Mesenchymal stem cell (in vitro differentiated cells and primary cell): Measurements from ENCODE around the gene ABI3BP.

ENCODE experiments used
- DNase-seq: peaks from one replicate; pipeline ENCODE4 v3.0.0-alpha.2; 2013
- H2AFZ ChIP-seq: one replicate; pipeline ENCODE4 v1.6.1; 2013; ENCODE audit warnings: low read depth, mild to moderate bottlenecking, control low read depth, inconsistent platforms, low read length, moderate library complexity
- H2AK5ac ChIP-seq: 2 replicates; pipeline ENCODE4 v1.6.1; 2013; ENCODE audit warnings: low read length, moderate library complexity, mild to moderate bottlenecking, inconsistent platforms; ENCODE audit not compliant: severe bottlenecking
- H2BK120ac ChIP-seq: one replicate; pipeline ENCODE4 v1.6.1; 2013; ENCODE audit warnings: low read depth, mild to moderate bottlenecking, inconsistent platforms, low read length, moderate library complexity
- H2BK12ac ChIP-seq, 2 experiments: one replicate each; pipeline ENCODE4 v1.6.1; 2013; ENCODE audit warnings: inconsistent platforms in 2 of 2, low read length in 2 of 2, mild to moderate bottlenecking in 2 of 2, moderate library complexity in 2 of 2, control low read depth in 1 of 2
- H2BK15ac ChIP-seq: one replicate; pipeline ENCODE4 v1.6.1; 2013; ENCODE audit warnings: mild to moderate bottlenecking, low read depth, inconsistent platforms; ENCODE audit not compliant: poor library complexity, severe bottlenecking
- H2BK5ac ChIP-seq: 2 replicates; pipeline ENCODE4 v1.6.1; 2013; ENCODE audit warnings: low read depth, mild to moderate bottlenecking, low read length, control low read depth, inconsistent platforms; ENCODE audit not compliant: poor library complexity, severe bottlenecking
- H3K14ac ChIP-seq, 2 experiments: one replicate each; pipeline ENCODE4 v1.6.1; 2013; ENCODE audit warnings: inconsistent platforms in 2 of 2, low read length in 2 of 2, control low read depth in 1 of 2, mild to moderate bottlenecking in 1 of 2, moderate library complexity in 1 of 2
- H3K18ac ChIP-seq, 2 experiments: one replicate each; pipeline ENCODE4 v1.6.1; 2013; ENCODE audit warnings: inconsistent platforms in 2 of 2, low read length in 2 of 2, control low read depth in 1 of 2, low read depth in 1 of 2, mild to moderate bottlenecking in 1 of 2
- H3K23ac ChIP-seq, 2 experiments: one replicate each; pipeline ENCODE4 v1.6.1; 2013; ENCODE audit warnings: inconsistent platforms in 2 of 2, low read length in 2 of 2, mild to moderate bottlenecking in 2 of 2, moderate library complexity in 2 of 2, control low read depth in 1 of 2
- H3K27ac ChIP-seq: 2 replicates; pipeline ENCODE4 v1.5.1; 2013; ENCODE audit warnings: mild to moderate bottlenecking, moderate library complexity, low read length, control low read depth, inconsistent platforms; ENCODE audit not compliant: poor library complexity, severe bottlenecking
- H3K27me3 ChIP-seq, 2 experiments: 2 replicates each; pipeline versions ENCODE4 v1.6.1 to v1.7.0; 2013; ENCODE audit warnings: low read length in 2 of 2, mild to moderate bottlenecking in 2 of 2, moderate library complexity in 2 of 2, control low read depth in 1 of 2, inconsistent platforms in 1 of 2; ENCODE audit not compliant: control insufficient read depth in 1 of 2, insufficient read depth in 1 of 2
- H3K36me3 ChIP-seq, 2 experiments: 2 replicates each; pipeline versions ENCODE4 v1.6.1 to v1.7.0; 2013; ENCODE audit warnings: low read length in 2 of 2, control low read depth in 1 of 2, inconsistent platforms in 1 of 2, low read depth in 1 of 2, mild to moderate bottlenecking in 1 of 2; ENCODE audit not compliant: insufficient read depth in 2 of 2, control insufficient read depth in 1 of 2
- H3K4ac ChIP-seq, 2 experiments: one replicate each; pipeline ENCODE4 v1.6.1; 2013; ENCODE audit warnings: inconsistent platforms in 2 of 2, low read length in 2 of 2, mild to moderate bottlenecking in 2 of 2, moderate library complexity in 2 of 2, control low read depth in 1 of 2, low read depth in 1 of 2
- H3K4me1 ChIP-seq: 2 replicates; pipeline ENCODE4 v1.6.1; 2013; ENCODE audit warnings: low read depth, low read length, control low read depth; ENCODE audit not compliant: control insufficient read depth, insufficient read depth
- H3K4me2 ChIP-seq: 2 replicates; pipeline ENCODE4 v1.6.1; 2013; ENCODE audit warnings: low read length, mild to moderate bottlenecking, inconsistent platforms; ENCODE audit not compliant: poor library complexity, severe bottlenecking
- H3K4me3 ChIP-seq, 2 experiments: 2 replicates each; pipeline versions ENCODE4 v1.5.1 to v1.7.0; 2013; ENCODE audit warnings: low read length in 2 of 2, mild to moderate bottlenecking in 2 of 2, control low read depth in 1 of 2, low read depth in 1 of 2; ENCODE audit not compliant: insufficient read depth in 1 of 2
- H3K79me1 ChIP-seq: replicated peaks from 2 replicates; pipeline ENCODE4 v1.6.1; 2013; ENCODE audit warnings: mild to moderate bottlenecking, control low read depth, low read length, inconsistent platforms; ENCODE audit not compliant: poor library complexity, severe bottlenecking
- H3K9ac ChIP-seq: 2 replicates; pipeline ENCODE4 v1.7.0; 2013; ENCODE audit warnings: mild to moderate bottlenecking, low read length, moderate library complexity
- H3K9me3 ChIP-seq: 2 replicates; pipeline ENCODE4 v1.7.0; 2013; ENCODE audit warnings: mild to moderate bottlenecking, low read length; ENCODE audit not compliant: control insufficient read depth
- H4K8ac ChIP-seq: one replicate; pipeline ENCODE4 v1.6.1; 2013; ENCODE audit warnings: inconsistent platforms, mild to moderate bottlenecking, low read length, moderate library complexity
- H4K91ac ChIP-seq: one replicate; pipeline ENCODE4 v1.6.1; 2013; ENCODE audit warnings: mild to moderate bottlenecking, low read length, inconsistent platforms
- WGBS: methylation state at CpG from one replicate; pipeline ENCODE4 v1.1.7; 2013; ENCODE audit warnings: mixed read lengths; 5-methylcytosine and 5-hydroxymethylcytosine counted together

Gene ABI3BP

DNA sequence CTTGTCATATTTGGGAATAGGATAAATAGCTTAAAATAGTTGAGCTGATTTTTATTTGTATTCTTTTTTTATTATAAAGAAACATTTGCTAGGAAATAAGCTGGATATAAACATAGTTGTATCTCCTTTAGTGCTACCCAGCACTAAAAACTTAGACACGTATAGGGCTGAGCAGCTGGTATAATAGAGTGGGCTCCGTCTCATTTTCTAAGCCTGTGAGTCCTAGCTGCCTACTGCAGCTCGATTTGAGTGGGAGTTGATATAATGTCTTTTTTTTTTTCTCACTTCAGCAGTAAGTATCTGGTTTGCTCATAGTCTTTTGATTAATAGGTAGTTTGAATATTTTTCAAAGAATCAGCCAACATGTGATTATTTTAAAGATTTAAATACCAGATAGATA, 249.7 kb downstream of the ABI3BP start:
- Histone ChIP-seq H2BK5ac (no peak overlapping the region), H2BK15ac (no peak overlapping the region), H3K4ac (no peak overlapping the region), H3K4me2 (no peak overlapping the region), H3K9me3 (no peaks in the 10 kb centered on the region), H3K9ac (no peak overlapping the region), H3K36me3 (peaks cover 11 to 99% of the 10 kb centered on the region in 2 experiments), H3K4me3 (no peak overlapping the region), H3K14ac (no peak overlapping the region), H2BK12ac (no peak overlapping the region), H3K18ac (no peak overlapping the region), H3K27me3 (no peaks in the 10 kb centered on the region), H3K4me1 (peaks cover 3% of the 10 kb centered on the region), H4K8ac (no peak overlapping the region), H3K79me1 (peaks cover 13% of the 10 kb centered on the region), H4K91ac (no peak overlapping the region), H2AK5ac (no peak overlapping the region), H3K23ac (no peak overlapping the region), H3K27ac (no peak overlapping the region), H2BK120ac (no peak overlapping the region), H2AFZ (no peak overlapping the region)
- DNase-seq, result no peak
- WGBS, result 100% methylated on average over 3 of the region's 3 CpGs

- no peak overlapping the region for H4K91ac ChIP-seq
- H3K9ac ChIP-seq, result no peak overlapping the region
- H3K4me1 ChIP-seq, result peaks cover 1% of the 10 kb centered on the region
- no peak overlapping the region for H2BK15ac ChIP-seq
- no peaks in the 10 kb centered on the region for H3K9me3 ChIP-seq
- no peak overlapping the region for H3K27ac ChIP-seq
- no peak overlapping the region for H2BK120ac ChIP-seq
- H3K14ac ChIP-seq, result no peak overlapping the region
- no peak overlapping the region for H3K4me2 ChIP-seq
- no peak overlapping the region for H3K4me3 ChIP-seq
- no peak overlapping the region for H2AK5ac ChIP-seq
- H4K8ac ChIP-seq, result no peak overlapping the region
- H3K18ac ChIP-seq, result no peak overlapping the region
- H3K79me1 ChIP-seq, result peaks cover 9% of the 10 kb centered on the region
- peaks cover 13 to 99% of the 10 kb centered on the region in 2 experiments for H3K36me3 ChIP-seq
- WGBS, result 97% methylated on average over 1 of the region's 1 CpG
- DNase-seq, result no peak
- H3K27me3 ChIP-seq, result no peaks in the 10 kb centered on the region
- H2AFZ ChIP-seq, result no peak overlapping the region
- no peak overlapping the region for H2BK5ac ChIP-seq
- H3K23ac ChIP-seq, result no peak overlapping the region
- no peak overlapping the region for H3K4ac ChIP-seq
- no peak overlapping the region for H2BK12ac ChIP-seq
Observed at GRCh38 chr3:100740207-100740606, 253.0 kb downstream of the ABI3BP start.

GRCh38 chr3:100737334-100737733, 255.9 kb downstream of the ABI3BP start:
- H3K9me3 ChIP-seq, result no peaks in the 10 kb centered on the region
- no peak overlapping the region for H2AK5ac ChIP-seq
- no peak overlapping the region for H2BK12ac ChIP-seq
- peaks cover 9 to 99% of the 10 kb centered on the region in 2 experiments for H3K36me3 ChIP-seq
- H2BK15ac ChIP-seq, result no peak overlapping the region
- H3K14ac ChIP-seq, result no peak overlapping the region
- H3K79me1 ChIP-seq, result peaks cover 8% of the 10 kb centered on the region
- DNase-seq, result peak; percentile 28
- H3K4ac ChIP-seq, result no peak overlapping the region
- no peak overlapping the region for H3K4me3 ChIP-seq
- no peak overlapping the region for H3K23ac ChIP-seq
- no peak overlapping the region for H4K8ac ChIP-seq
- no peak overlapping the region for H2BK120ac ChIP-seq
- no peaks in the 10 kb centered on the region for H3K27me3 ChIP-seq
- WGBS, result no CpG with 5 or more reads among the region's 2 CpGs
- H4K91ac ChIP-seq, result no peak overlapping the region
- H2BK5ac ChIP-seq, result no peak overlapping the region
- no peak overlapping the region for H3K27ac ChIP-seq
- H2AFZ ChIP-seq, result no peak overlapping the region
- H3K18ac ChIP-seq, result no peak overlapping the region
- no peak overlapping the region for H3K4me2 ChIP-seq
- H3K4me1 ChIP-seq, result peaks cover 1% of the 10 kb centered on the region
- H3K9ac ChIP-seq, result peak overlapping the region; percentile 24

DNA sequence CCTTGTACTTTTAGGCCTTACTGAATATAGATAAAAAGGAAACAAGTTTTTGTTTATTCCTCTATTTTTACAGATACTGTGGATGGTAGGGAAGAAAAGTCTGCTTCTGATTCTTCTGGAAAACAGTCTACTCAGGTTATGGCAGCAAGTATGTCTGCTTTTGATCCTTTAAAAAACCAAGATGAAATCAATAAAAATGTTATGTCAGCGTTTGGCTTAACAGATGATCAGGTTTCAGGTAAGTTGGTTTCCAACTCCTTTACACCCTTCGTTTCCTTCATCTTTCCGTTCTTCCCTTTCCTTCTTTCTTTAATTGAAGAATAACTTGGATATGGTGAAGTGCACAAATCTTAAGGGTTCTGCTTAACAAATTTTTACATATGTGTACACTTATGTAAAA, 260.8 kb downstream of the ABI3BP start:
- H3K4me3 ChIP-seq, result no peak overlapping the region
- WGBS, result no CpG with 5 or more reads among the region's 3 CpGs
- H3K36me3 ChIP-seq, result peaks cover 10 to 96% of the 10 kb centered on the region in 2 experiments
- no peak overlapping the region for H3K27ac ChIP-seq
- H3K4ac ChIP-seq, result no peak overlapping the region
- H3K79me1 ChIP-seq, result peaks cover 3% of the 10 kb centered on the region
- H2AFZ ChIP-seq, result no peak overlapping the region
- no peak overlapping the region for H3K4me2 ChIP-seq
- H3K9me3 ChIP-seq, result no peaks in the 10 kb centered on the region
- H3K18ac ChIP-seq, result no peak overlapping the region
- H3K9ac ChIP-seq, result no peak overlapping the region
- no peak overlapping the region for H4K91ac ChIP-seq
- no peak overlapping the region for H4K8ac ChIP-seq
- H3K14ac ChIP-seq, result no peak overlapping the region
- no peak overlapping the region for H2BK120ac ChIP-seq
- no peak overlapping the region for H2BK15ac ChIP-seq
- no peak overlapping the region for H2BK12ac ChIP-seq
- H3K4me1 ChIP-seq, result peaks cover 1% of the 10 kb centered on the region
- H3K23ac ChIP-seq, result no peak overlapping the region
- no peak overlapping the region for H2BK5ac ChIP-seq
- no peak for DNase-seq
- H3K27me3 ChIP-seq, result no peaks in the 10 kb centered on the region
- no peak overlapping the region for H2AK5ac ChIP-seq
